Measurements from ENCODE around the gene PAK6. TPM values are rescaled to one million over a fixed set of nuclear protein-coding genes. Genes with fewer than 3 reads are reported as not detected.

Gene PAK6
- total and polyA plus RNA-seq, 9 of the 15 experiments (the other 6 are each of a cell fraction or from before 2014, with no cell fraction given), result 0.03 to 0.74 (median 0.16) TPM; not detected in 2

GRCh38 chr15:40274350-40275274 lies 35.7 kb downstream of the PAK6 start (continued):
- TF ChIP-seq ZMIZ1 (IDR thresholded peaks at IDR 0.05; ENCODE audit: low read depth in 2 of 2, low read length in 2 of 2) (0 out of 4 replicates have a peak, but pooled peaks of 1 of the 2 experiments have one; percentile 38), GTF2F1 (IDR thresholded peaks at IDR 0.05; ENCODE audit: low read depth, low read length) (no peak), CC2D1A (IDR thresholded peaks at IDR 0.05) (peak; percentile 69; the same call in 1 of the 2 replicates), MEF2D (tag; conservative IDR thresholded peaks at IDR 0.05; ENCODE audit: low read depth) (0 out of 2 replicates have a peak, but pooled peaks have one; percentile 34), ESRRB (CRISPR knock-in tag; IDR thresholded peaks at IDR 0.05; ENCODE audit: borderline replicate concordance) (no peak), ARID3A (IDR thresholded peaks at IDR 0.05; ENCODE audit: borderline replicate concordance, low read depth, low read length) (no peak), CHD7 (IDR thresholded peaks at IDR 0.05; ENCODE audit: low read depth, low read length) (no peak), SMAD2 (IDR thresholded peaks at IDR 0.05; ENCODE audit: low read depth, low read length) (no peak)

All from K562 (cell line).